Activated CD8-positive, alpha-beta memory T cell treated with anti-CD3 and anti-CD28 coated beads, Interleukin-2, amount 50 U/mL, for 24 hours (primary cell): ENCODE results near the gene SOX5.
"Not testable (repeated sequence)": the region's sequence is repeated elsewhere in the genome, so short reads cannot be mapped to it uniquely, and the experiment has no call there.

Source experiments
- DNase-seq: peaks from one replicate; pipeline ENCODE4 v3.0.0-alpha.2; 2020; ENCODE audit errors: extremely low read depth

Gene SOX5

GRCh38 chr12:23756416-23756815 is 193.1 kb downstream of the SOX5 start:
- DNase-seq, result no peak

- DNase-seq, result no peak
These were observed 195.7 kb downstream of the SOX5 start for GRCh38 chr12:23753628-23754365.

DNA sequence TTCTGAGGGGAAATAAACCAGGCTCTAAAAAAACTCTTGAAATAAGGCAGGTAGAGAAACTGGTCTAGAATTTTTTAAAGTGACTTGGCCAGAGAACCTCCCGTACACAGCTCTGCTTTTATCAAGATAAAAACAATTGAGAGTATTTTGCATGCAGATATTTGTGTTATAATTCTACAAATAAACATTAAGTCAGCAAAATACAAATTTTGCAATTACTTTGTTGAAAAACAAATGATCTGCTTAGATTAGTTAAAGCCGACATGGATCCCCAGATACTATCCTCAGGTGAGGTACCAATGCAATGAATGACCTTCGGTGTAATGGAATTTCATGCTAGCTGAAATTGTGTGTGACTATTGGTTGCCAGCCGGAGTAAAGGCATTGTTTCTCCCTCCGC is 197.2 kb downstream of the SOX5 start:
- no peak for DNase-seq

GRCh38 chr12:23751641-23752040 is 197.8 kb downstream of the SOX5 start:
- no peak for DNase-seq

- DNase-seq, result no peak
These were observed 198.5 kb downstream of the SOX5 start for GRCh38 chr12:23750923-23751322.

GRCh38 chr12:23744696-23745095 is 204.8 kb downstream of the SOX5 start:
- no peak for DNase-seq

DNA sequence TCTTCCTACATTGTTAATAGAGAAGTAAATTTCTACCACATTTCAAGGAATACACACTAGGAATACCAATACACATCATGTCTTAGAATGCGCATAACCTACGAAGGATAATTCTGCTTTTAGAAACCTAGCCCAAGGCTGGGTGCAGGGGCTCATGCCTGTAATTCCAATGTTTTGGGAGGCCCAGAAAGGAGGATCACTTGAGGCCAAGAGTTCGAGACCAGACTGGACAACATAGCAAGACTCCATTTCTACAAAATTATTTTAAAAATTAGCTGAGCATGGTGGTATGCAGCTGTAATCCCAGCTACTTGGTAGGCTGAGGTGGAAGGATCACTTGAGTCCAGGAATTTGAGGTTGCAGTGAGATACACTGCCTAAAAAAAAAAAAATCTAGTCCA is 206.9 kb downstream of the SOX5 start:
- DNase-seq, result no peak

- DNase-seq, result no peak
These were observed 218.0 kb downstream of the SOX5 start for GRCh38 chr12:23731493-23731892.

DNA sequence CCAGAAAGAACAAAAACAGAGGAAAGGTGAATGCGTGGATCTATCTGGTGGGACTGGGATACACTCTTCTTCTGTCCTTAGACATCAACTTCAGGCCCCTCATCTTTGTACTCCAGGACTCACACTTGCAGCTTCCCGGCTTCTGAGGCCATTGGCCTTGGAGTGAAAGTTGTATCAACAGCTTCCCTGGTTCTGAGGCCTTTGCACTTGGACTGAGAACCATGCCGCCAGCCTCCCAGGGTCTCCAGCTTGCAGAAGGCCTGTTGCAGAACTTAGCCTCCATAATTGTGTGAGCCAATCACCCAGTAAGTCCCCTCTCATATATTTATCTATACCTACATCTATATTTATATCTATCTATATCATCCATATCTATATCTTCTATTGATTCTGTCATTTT is 218.4 kb downstream of the SOX5 start:
- no peak for DNase-seq

DNA sequence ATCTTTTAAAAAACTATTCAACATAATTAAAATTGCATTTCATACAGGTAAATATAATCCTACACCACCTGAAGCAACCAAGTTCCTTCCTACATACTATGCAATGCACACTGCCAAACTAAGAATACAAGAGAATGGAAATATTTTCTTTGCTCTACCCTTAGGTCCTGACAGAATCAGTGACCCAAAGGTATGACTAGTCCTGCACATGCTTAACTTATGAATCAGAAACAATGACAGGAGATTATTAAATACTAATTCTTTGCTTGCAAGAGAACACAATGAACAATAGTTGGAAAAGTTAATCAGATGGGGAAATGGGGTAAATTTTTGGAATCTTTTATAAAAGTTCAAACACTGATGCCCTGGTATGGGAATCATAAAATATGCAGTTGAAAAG is 220.1 kb downstream of the SOX5 start:
- no peak for DNase-seq

GRCh38 chr12:23726646-23727045 is 222.8 kb downstream of the SOX5 start:
- no peak for DNase-seq

DNA sequence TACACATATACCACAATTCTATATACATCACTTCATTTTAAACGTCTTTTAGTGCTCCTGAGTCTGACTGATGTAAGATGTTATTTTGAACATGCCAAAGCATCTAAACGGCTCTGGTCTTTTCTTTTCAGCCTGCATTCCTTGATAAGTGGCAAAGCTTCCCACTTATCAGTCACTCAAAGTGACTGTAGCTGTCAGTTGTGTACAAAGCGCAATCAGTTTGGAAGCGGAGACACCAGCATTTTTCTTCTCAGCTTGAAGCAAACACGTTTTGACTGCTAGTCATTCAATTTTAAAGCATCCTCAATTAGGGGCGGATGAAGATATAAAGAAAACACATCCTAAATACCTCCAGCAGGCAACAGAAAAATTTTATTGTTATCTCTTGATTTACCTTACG is 226.8 kb downstream of the SOX5 start:
- DNase-seq, result no peak

GRCh38 chr12:23721268-23721667 is 228.2 kb downstream of the SOX5 start:
- no peak for DNase-seq

DNA sequence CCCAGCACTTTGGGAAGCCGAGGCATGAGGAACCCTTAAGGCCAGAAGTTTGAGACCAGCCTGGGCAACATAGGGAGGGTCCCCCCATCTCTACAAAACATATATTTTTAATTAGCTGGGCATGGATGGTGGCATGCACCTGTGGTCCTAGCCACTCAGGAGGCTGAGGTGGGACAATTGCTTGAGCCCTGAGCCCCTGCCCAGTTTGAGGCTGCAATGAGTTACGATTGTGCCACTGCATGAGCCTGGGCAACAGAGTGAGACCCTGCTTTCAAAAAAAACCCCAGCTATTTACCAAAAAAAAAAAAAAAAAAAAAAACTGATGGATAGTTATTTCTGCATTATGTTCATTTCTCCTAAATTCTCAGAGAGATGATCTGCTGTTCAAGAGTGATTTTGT is 230.0 kb downstream of the SOX5 start:
- no peak for DNase-seq

DNA sequence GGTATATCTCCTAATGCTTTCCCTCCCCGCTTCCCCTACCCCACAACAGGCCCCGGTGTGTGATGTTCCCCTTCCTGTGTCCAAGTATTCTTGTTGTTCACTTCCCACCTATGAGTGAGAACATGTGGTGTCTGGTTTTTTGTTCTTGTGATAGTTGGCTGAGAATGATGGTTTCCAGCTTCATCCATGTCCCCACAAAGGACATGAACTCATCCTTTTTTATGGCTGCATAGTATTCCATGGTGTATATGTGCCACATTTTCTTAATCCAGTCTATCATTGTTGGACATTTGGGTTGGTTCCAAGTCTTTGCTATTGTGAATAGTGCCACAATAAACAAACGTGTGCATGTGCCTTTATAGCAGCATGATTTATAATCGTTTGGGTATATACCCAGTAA is 239.1 kb downstream of the SOX5 start:
- DNase-seq, result not testable (repeated sequence)

GRCh38 chr12:23708185-23708837 is 241.2 kb downstream of the SOX5 start:
- no peak for DNase-seq

GRCh38 chr12:23707270-23707669 is 242.2 kb downstream of the SOX5 start:
- no peak for DNase-seq

DNA sequence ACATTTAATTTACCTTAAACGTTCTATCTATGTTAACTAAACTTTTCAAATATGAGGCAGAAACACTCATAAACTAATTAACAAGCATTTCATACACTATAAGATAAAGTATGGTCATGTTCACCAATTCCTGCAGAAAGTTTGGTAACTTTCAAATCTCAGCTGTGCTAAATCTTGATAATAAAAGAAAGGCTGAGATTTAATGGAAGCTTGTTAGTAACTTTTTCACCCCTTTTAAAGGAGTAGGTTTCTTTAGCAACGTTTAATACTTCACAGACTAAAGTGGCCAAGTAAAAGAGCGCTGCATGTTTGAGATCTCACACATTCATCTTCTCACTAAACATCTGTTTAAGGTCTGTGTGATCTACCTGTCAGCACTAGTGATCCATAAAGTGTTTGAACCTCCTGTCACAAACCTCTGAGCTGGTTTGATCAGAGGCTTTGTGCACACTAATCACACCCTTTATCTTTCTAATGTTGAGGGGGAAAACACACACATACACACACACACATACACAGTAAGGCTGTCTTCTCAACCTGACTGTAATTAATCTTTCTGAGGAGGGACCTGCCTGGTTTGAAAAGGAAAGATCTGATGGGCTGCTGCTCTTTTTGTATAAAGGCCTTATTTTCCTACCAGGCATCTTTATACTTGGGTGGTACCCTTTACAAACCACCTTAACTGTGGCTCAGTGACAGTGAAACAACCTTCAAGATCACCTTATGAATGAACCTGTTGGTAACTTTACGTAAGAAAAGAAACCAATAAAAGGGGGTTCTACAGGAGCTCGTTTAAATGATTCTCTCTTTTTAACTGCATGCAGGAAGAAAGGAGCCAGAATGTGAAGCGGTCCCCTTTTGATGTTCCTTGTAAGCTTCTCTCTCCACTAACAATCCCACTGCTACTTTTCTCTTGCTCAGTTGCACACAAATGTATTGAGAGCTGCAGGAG is 244.2 kb downstream of the SOX5 start:
- DNase-seq, result no peak

DNA sequence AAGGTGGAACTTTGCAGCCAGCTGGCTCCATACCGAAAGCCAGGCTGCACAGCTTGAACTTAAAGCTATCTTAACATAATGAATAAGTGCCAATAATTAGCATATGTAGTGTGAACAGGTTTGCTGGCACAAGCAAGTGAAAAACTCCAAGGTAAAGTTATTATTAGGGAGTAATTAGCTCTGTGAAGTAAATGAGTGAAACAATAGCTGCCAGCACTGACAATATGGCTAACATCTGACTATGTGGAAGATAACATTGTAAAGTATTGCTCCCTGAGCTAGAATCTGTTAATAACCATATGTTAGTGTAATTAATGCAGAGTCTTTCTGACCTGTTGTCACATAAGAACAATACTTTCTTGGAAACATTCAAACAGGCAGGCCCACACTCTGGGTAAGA is 246.4 kb downstream of the SOX5 start:
- DNase-seq, result no peak

DNA sequence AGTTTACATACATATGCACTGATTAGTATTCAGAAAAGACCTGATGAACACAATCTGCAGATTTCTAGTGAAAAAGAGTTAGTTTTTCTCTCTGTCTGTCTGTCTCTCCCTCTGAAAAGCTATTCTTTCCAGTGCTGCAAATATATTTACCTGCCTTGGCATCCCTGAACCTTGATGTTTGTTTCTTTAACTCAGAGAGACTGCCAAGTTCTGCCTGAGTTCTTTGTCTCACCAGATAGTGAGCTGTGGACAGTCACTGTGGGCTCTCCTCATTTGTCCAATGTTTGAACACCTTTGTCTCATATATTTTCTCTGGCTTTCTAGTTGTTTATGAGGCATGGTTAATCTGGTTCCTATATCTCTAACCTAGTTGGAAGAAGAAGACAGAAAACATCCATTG is 250.4 kb downstream of the SOX5 start:
- no peak for DNase-seq

- DNase-seq, result no peak
These were observed 254.6 kb downstream of the SOX5 start for GRCh38 chr12:23694920-23695319.

- no peak for DNase-seq
These were observed 255.2 kb downstream of the SOX5 start for GRCh38 chr12:23694307-23694706.

DNA sequence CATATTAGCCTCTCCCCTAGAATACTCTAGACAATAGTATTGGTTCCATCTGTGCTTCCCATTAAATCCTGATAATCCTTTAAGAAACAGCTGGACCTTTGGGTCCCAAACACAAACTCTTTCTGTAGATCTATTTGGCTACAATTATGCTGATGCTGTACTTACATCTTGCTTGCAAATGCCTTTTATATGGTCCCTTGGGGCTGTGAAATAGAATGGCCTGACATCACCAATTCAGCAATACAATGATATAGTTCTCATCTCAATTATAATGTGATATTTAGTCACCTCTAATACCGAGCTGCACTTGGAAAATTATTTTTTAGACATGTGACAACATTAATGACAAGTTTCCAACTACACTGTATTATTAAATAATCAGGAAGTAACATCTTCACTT is 261.5 kb downstream of the SOX5 start:
- DNase-seq, result no peak
